Epithelial cell of esophagus (primary cell): ENCODE measurements around the gene AGO1.

ENCODE experiments used
- DNase-seq: peaks from one replicate; pipeline ENCODE4 v3.0.0; 2010; ENCODE audit warnings: low read depth
- H3K4me3 ChIP-seq: 2 replicates; pipeline ENCODE4 v1.5.1; 2011; ENCODE audit warnings: mild to moderate bottlenecking, low read length, control low read depth
- TF ChIP-seq, protein P1 (sequence below): IDR thresholded peaks from 2 replicates; pipeline ENCODE4 v1.5.1; 2011; ENCODE audit warnings: low read depth, mild to moderate bottlenecking, low read length, control low read depth, inconsistent platforms; ENCODE audit not compliant: insufficient read depth; ENCODE audit errors: missing control alignments

AGO1 gene

DNA sequence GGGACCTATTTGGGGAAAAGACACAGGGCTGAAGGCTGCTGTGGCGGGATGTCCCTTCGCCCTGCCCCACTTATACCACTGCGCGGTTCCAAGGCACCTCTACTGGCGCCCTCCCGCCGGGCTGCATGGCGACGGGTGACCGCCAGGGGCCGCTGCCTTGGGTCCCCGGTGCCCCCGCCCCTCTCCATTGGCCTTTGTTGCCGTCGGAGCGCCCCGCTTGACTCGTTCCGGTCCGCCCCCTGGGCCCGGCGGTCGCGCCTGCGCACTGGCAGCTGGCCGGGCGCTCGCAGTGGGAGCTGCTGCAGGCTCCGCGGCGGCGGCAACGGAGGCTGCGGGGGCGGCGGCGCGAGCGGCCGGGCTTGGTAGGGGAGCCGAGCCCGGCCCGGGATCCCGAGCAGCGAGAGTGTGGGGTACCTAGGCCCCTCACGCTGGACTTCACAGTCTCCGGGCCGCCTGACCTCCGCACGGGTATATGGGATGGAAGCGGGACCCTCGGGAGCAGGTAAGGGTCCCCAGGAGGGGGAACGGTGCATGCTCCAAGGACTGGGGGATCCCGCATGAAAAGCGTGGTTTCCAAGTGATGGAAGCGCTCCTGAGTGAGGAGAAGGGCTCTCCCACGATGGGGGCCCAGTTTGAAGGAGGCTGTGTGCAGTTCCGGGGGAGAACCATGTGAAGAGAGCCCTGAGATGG lies at the start of gene AGO1:
AGO1 (plus strand) TSS at position 265 of the 690 bp plus-strand sequence; CDS start at position 478, 213 bp downstream.
- H3K4me3 ChIP-seq = peak within 1 kb of the TSS; percentile 100
- TF ChIP-seq, protein P1, sequence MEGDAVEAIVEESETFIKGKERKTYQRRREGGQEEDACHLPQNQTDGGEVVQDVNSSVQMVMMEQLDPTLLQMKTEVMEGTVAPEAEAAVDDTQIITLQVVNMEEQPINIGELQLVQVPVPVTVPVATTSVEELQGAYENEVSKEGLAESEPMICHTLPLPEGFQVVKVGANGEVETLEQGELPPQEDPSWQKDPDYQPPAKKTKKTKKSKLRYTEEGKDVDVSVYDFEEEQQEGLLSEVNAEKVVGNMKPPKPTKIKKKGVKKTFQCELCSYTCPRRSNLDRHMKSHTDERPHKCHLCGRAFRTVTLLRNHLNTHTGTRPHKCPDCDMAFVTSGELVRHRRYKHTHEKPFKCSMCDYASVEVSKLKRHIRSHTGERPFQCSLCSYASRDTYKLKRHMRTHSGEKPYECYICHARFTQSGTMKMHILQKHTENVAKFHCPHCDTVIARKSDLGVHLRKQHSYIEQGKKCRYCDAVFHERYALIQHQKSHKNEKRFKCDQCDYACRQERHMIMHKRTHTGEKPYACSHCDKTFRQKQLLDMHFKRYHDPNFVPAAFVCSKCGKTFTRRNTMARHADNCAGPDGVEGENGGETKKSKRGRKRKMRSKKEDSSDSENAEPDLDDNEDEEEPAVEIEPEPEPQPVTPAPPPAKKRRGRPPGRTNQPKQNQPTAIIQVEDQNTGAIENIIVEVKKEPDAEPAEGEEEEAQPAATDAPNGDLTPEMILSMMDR = peak; percentile 66
- DNase-seq = peak; percentile 94

DNA sequence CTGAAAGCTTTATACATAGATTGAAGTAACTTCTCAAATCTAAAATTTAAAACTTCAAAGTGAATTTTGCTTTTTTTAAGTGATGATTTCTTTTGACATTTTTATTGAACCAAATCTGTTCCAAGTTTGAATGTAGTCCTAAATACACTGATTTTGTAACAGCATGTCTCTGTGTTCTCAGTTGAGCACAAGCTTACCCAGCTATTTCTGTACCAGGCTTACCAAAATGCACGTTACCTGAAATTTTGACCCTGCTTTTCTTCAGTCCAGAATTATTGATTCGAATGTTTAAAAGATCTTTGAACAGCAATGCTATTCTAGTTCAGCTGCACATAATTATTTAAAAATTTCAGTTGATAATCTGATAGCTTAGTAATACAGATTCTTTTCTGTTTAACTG lies 49.6 kb upstream of the AGO1 start:
- H3K4me3 ChIP-seq = no peak overlapping the region
- TF ChIP-seq, protein P1 = no peak
- no peak for DNase-seq

DNA sequence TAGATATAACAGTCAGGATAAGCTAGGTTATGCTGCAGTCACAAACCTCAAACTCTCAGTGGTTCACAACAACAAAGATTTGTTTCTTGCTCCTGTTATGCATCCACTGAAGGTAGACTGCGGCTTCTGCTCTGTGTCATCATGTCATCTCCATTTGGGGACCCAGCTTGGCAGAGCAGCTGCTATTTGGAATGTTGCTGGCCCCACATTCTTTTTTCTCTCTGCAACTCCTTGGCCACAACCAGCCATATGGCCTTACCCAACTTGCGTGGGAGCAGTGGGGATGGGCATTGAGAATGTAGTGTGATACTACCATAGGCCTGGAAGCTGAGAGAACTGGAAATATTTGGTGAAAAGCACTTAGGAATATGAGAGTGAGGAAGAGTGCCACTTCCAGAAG lies 48.8 kb upstream of the AGO1 start:
- no peak for DNase-seq
- H3K4me3 ChIP-seq = no peak overlapping the region
- TF ChIP-seq, protein P1 = no peak

DNA sequence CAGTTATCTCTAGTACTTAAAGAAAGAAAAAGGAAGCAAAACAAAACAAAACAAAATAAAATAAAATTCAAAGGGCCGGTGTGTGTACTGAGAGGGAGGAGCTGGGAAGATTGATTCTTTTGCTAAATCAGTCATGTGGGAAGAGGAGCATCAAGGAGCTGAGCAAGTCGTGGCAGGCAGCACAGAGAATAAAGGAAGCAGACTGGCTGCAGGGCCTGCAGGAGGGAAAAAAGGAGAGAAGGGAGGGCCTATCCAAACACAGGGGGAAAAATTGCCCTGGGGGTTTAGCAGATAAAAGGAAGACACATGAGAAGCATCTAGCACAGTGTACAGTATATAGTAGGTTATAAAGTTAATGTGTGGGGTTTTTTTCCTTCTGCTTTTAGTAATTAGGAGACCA lies 47.6 kb upstream of the AGO1 start:
- TF ChIP-seq, protein P1 = no peak
- DNase-seq = peak; percentile 73
- H3K4me3 ChIP-seq = no peak overlapping the region

DNA sequence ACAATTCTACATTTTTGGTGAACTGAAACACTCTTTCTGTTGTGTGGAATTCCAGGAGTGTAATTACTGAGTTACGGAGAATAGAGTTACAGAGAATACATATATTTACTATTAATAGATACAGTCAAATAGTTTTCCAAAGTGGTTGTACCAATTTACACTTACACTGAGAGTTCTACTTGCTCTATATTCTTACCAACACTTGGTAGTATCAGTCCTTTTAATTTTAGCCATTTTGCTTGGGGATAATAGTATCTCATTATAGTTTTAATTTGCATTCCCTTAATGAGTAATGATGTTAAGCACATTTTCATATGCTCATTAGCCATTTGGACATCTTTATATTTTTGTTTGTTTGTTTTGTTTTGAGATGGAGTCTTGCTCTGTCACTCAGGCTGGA lies 46.3 kb upstream of the AGO1 start:
- H3K4me3 ChIP-seq = no peak overlapping the region
- no peak for DNase-seq
- TF ChIP-seq, protein P1 = no peak

DNA sequence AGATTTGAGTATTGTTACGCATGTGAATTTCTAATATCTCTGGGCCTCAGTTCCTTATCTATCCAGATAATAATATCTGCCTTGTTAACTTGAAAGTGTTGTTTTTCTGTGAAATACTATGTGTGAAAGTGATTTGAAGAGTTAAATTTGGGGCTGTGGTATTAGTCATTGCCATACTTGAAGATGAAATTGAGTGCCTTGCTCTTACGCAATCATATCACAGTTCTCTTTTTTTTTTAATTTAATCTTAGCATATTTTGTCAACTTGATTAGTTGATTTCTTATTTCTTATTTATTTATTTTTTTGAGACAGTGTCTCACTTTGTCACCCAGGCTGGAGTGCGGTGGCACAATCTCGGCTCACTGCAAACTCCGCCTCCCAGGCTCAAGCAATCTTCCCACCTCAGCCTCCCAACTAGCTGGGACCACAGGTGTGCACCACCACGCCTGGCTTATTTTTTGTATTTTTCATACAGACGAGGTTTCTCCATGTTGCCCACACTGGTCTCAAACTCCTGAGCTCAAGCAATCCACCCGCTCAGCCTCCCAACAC lies 44.2 kb upstream of the AGO1 start:
- no peak overlapping the region for H3K4me3 ChIP-seq
- DNase-seq = peak; percentile 9
- TF ChIP-seq, protein P1 = no peak

DNA sequence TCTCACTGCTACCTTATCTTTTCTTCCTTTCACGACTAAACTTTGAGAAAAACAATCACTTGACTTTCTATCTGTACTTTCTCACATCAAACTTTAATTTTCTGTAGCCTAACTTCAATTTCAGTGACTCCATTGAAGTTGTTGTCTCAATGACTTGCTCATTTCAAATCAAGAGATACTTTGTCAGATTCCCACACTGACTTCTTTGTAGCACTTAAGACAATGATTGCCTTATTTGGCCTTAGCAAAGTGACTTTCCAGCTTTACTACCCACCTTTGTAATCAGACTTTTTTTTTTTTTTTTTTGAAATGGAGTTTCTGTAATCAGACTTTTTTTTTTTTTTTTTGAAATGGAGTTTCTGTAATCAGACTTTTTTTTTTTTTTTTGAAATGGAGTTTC lies 38.2 kb upstream of the AGO1 start:
- TF ChIP-seq, protein P1 = no peak
- H3K4me3 ChIP-seq = no peak overlapping the region
- DNase-seq = no peak
